Ovary (tissue), 9 donors: ENCODE data around the gene DIS3L2. TPM values are rescaled to one million over a fixed set of nuclear protein-coding genes. Genes with fewer than 3 reads are reported as not detected.

ENCODE experiments used
- DNase-seq, 5 donors: peaks; one replicate each; pipeline ENCODE4 v3.0.0-alpha.2; 2019 to 2020
- H3K27ac ChIP-seq, 2 donors: fragments of 200-600 bp; one replicate each; pipeline versions ENCODE4 v1.5.1 to v1.8.0; 2019 to 2022
- H3K27me3 ChIP-seq: fragments of 200-600 bp; one replicate; pipeline ENCODE4 v1.8.0; 2022
- H3K36me3 ChIP-seq: fragments of 200-600 bp; sonication (generic); one replicate; pipeline ENCODE4 v1.5.1; 2019
- H3K4me1 ChIP-seq: one replicate; pipeline ENCODE4 v1.8.1; 2013; ENCODE audit warnings: mild to moderate bottlenecking, moderate library complexity; ENCODE audit not compliant: insufficient read depth
- H3K4me3 ChIP-seq: fragments of 200-600 bp; sonication (generic); one replicate; pipeline ENCODE4 v1.5.1; 2017
- H3K9me3 ChIP-seq, 2 donors: fragments of 200-600 bp in 1 of 2; sonication (generic) in 1 of 2; one replicate each; pipeline versions ENCODE4 v1.5.1 to v1.8.1; 2013 to 2019; ENCODE audit warnings: mild to moderate bottlenecking in 1 of 2, moderate library complexity in 1 of 2
- CTCF ChIP-seq, 3 donors: fragments of 450-650 bp in 2 of 3; fragments of 200-600 bp in 1 of 3; IDR thresholded peaks; one replicate each; pipeline versions ENCODE4 v1.5.1 to v1.8.0; 2016 to 2022; ENCODE audit warnings: antibody characterized with exemption in 3 of 3, mild to moderate bottlenecking in 1 of 3
- EP300 ChIP-seq: sonication (generic); formaldehyde crosslinking; IDR thresholded peaks from one replicate; pipeline ENCODE4 v1.6.1; 2017; ENCODE audit warnings: antibody characterized with exemption
- POLR2A ChIP-seq: fragments of 450-650 bp; IDR thresholded peaks from one replicate; pipeline ENCODE4 v1.6.1; 2017; ENCODE audit warnings: antibody characterized with exemption, mild to moderate bottlenecking, moderate library complexity
- WGBS, 3 donors: extraction: QIAGEN DNeasy Blood & Tissue Kit in 1 of 3; methylation state at CpG; one replicate each; pipeline versions ENCODE4 v1.1.5 to v1.1.7; 2013 to 2017; 5-methylcytosine and 5-hydroxymethylcytosine counted together
- intact Hi-C, 4 donors: fragments of 100-400 bp; cut with DNase I; formaldehyde crosslinking; loops; one replicate each; pipeline versions ENCODE4 v1.11.0 to v1.15.1; 2022 to 2023
- polyA plus RNA-seq, 2 donors: library from polyadenylated mRNA; stranded (reverse); fragments of 200-250 nt in 1 of 2; fragments of 350-450 nt in 1 of 2; fragmentation: Illumina TruSeq in 1 of 2; extraction: RNeasy Lipid Tissue Mini Kit (QIAGEN cat#74804) in 1 of 2; gene quantifications; one replicate each; pipeline ENCODE4 v1.2.3, GENCODE V29; 2013 to 2014
- total RNA-seq, 7 donors: library from RNA; depleted of rRNA in 2 of 7; stranded (reverse); fragments of >200 nt in 2 of 7; fragmentation: NEBNext Ultra II Directional in 3 of 7; extraction: Animal tissue kit (Norgen Biotek cat#: 25700) in 3 of 7; gene quantifications; one replicate each; pipeline versions ENCODE4 v1.1.0 to v1.2.4, GENCODE V29; 2016 to 2023
- donor health status: DM: no; HTN: no; CAD: no; lungs with moderate emphysema.
- donor health status: DM: no; HTN: no; CAD: no.
- donor health status: Bipolar disorder and iron deficiency.
- donor health status: DM: yes; HTN: yes; CAD: no.
- donor health status: DM: no; HTN: no; CAD: no.
- donor health status: DM: yes; HTN: yes; CAD: no.

Gene DIS3L2
- total and polyA plus RNA-seq, 9 donors, result 18.2 to 52.0 (median 32.8) TPM

GRCh38 chr2:231934441-231935206 is 26.9 kb upstream of the DIS3L2 start:
- Histone ChIP-seq H3K27ac (no peak overlapping the region), H3K4me1 (no peaks in the 10 kb centered on the region), H3K36me3 (no peaks in the 10 kb centered on the region), H3K27me3 (no peaks in the 10 kb centered on the region), H3K4me3 (no peak overlapping the region), H3K9me3 (no peaks in the 10 kb centered on the region)
- intact Hi-C loops, result no loop called here
- no peak for TF ChIP-seq CTCF (IDR thresholded peaks at IDR 0.05)
- no peak for TF ChIP-seq POLR2A
- no peak for TF ChIP-seq EP300
- DNase-seq, result no peak
- 68 to 73% (median 72%) methylated on average over 8 of the region's 8 CpGs for WGBS, 3 donors

- Histone ChIP-seq H3K27me3 (no peaks in the 10 kb centered on the region), H3K36me3 (no peaks in the 10 kb centered on the region), H3K4me3 (no peak overlapping the region), H3K4me1 (no peaks in the 10 kb centered on the region), H3K9me3 (no peaks in the 10 kb centered on the region), H3K27ac (no peak overlapping the region)
- intact Hi-C loops, result no loop called here
- DNase-seq, result no peak
- WGBS, 3 donors, result 53 to 74% (median 73%) methylated on average over 4 of the region's 4 CpGs
- TF ChIP-seq CTCF (IDR thresholded peaks at IDR 0.05) (no peak), EP300 (no peak), POLR2A (no peak)
Measured at GRCh38 chr2:231935207-231935524, 26.3 kb upstream of the DIS3L2 start.

GRCh38 chr2:231935815-231936214 is 25.7 kb upstream of the DIS3L2 start:
- intact Hi-C loops, result no loop called here
- no peak for TF ChIP-seq CTCF (IDR thresholded peaks at IDR 0.05)
- no peak for TF ChIP-seq EP300
- no peak for TF ChIP-seq POLR2A
- H3K36me3 ChIP-seq, result no peaks in the 10 kb centered on the region
- DNase-seq, result no peak
- no peak overlapping the region for H3K4me3 ChIP-seq
- 88 to 100% (median 95%) methylated on average over 1 of the region's 1 CpG for WGBS, 3 donors
- H3K4me1 ChIP-seq, result no peaks in the 10 kb centered on the region
- H3K27ac ChIP-seq, result no peak overlapping the region
- no peaks in the 10 kb centered on the region for H3K27me3 ChIP-seq
- no peaks in the 10 kb centered on the region for H3K9me3 ChIP-seq

- Histone ChIP-seq H3K27me3 (no peaks in the 10 kb centered on the region), H3K36me3 (no peaks in the 10 kb centered on the region), H3K4me1 (no peaks in the 10 kb centered on the region), H3K4me3 (no peak overlapping the region), H3K9me3 (no peaks in the 10 kb centered on the region), H3K27ac (no peak overlapping the region)
- 85 to 94% (median 88%) methylated on average over 4 of the region's 4 CpGs for WGBS, 3 donors
- no peak for DNase-seq
- intact Hi-C loops, result no loop called here
- TF ChIP-seq EP300 (no peak), POLR2A (no peak), CTCF (IDR thresholded peaks at IDR 0.05) (no peak)
Measured at GRCh38 chr2:231936491-231936890, 25.0 kb upstream of the DIS3L2 start.
